Spleen (tissue), 7 donors: ENCODE data around the gene PCLO.

Experiments
- CTCF ChIP-seq, 11 experiments: fragments of 200-600 bp in 7 of 11; fragments of 450-650 bp in 4 of 11; sonication (generic) in 4 of 11; IDR thresholded peaks in 8 of 11; conservative IDR thresholded peaks in 3 of 11; 1 replicate in 7 of 11; 2 replicates in 4 of 11; pipeline versions ENCODE4 v1.4.0 to v1.8.0; 2016 to 2021; ENCODE audit warnings: antibody characterized with exemption in 11 of 11, inconsistent platforms in 4 of 11, mild to moderate bottlenecking in 1 of 11
- POLR2A ChIP-seq, 3 donors: fragments of 450-650 bp; IDR thresholded peaks; one replicate each; pipeline ENCODE4 v1.5.1; 2017; ENCODE audit warnings: antibody characterized with exemption in 3 of 3, mild to moderate bottlenecking in 1 of 3
- POLR2AphosphoS5 ChIP-seq, 3 donors: sonication (generic); formaldehyde crosslinking; IDR thresholded peaks; one replicate each; pipeline ENCODE4 v1.5.1; 2017; ENCODE audit warnings: antibody characterized with exemption in 3 of 3
- donor health status: DM: no; HTN: no; CAD: no; lungs with moderate emphysema.
- donor health status: DM: no; HTN: no; CAD: no.
- donor health status: DM: no; HTN: no; CAD: no.

- TF ChIP-seq CTCF (IDR thresholded peaks at IDR 0.05 in 8 of 11, conservative IDR thresholded peaks at IDR 0.05 in 3 of 11) (no peak), POLR2A (IDR thresholded peaks at IDR 0.05) (no peak), POLR2AphosphoS5 (IDR thresholded peaks at IDR 0.05) (no peak)
Measured at GRCh38 chr7:82789883-82790609, 372.6 kb downstream of the PCLO start.
